Mesenchymal stem cell (in vitro differentiated cells and primary cell): ENCODE measurements around the gene WIPF2.

Experiments
- DNase-seq: peaks from one replicate; pipeline ENCODE4 v3.0.0-alpha.2; 2013
- H2AFZ ChIP-seq: one replicate; pipeline ENCODE4 v1.6.1; 2013; ENCODE audit warnings: low read depth, mild to moderate bottlenecking, control low read depth, inconsistent platforms, low read length, moderate library complexity
- H2AK5ac ChIP-seq: 2 replicates; pipeline ENCODE4 v1.6.1; 2013; ENCODE audit warnings: low read length, moderate library complexity, mild to moderate bottlenecking, inconsistent platforms; ENCODE audit not compliant: severe bottlenecking
- H2BK120ac ChIP-seq: one replicate; pipeline ENCODE4 v1.6.1; 2013; ENCODE audit warnings: low read depth, mild to moderate bottlenecking, inconsistent platforms, low read length, moderate library complexity
- H2BK12ac ChIP-seq, 2 experiments: one replicate each; pipeline ENCODE4 v1.6.1; 2013; ENCODE audit warnings: inconsistent platforms in 2 of 2, low read length in 2 of 2, mild to moderate bottlenecking in 2 of 2, moderate library complexity in 2 of 2, control low read depth in 1 of 2
- H2BK15ac ChIP-seq: one replicate; pipeline ENCODE4 v1.6.1; 2013; ENCODE audit warnings: mild to moderate bottlenecking, low read depth, inconsistent platforms; ENCODE audit not compliant: poor library complexity, severe bottlenecking
- H2BK5ac ChIP-seq: 2 replicates; pipeline ENCODE4 v1.6.1; 2013; ENCODE audit warnings: low read depth, mild to moderate bottlenecking, low read length, control low read depth, inconsistent platforms; ENCODE audit not compliant: poor library complexity, severe bottlenecking
- H3K14ac ChIP-seq, 2 experiments: one replicate each; pipeline ENCODE4 v1.6.1; 2013; ENCODE audit warnings: inconsistent platforms in 2 of 2, low read length in 2 of 2, control low read depth in 1 of 2, mild to moderate bottlenecking in 1 of 2, moderate library complexity in 1 of 2
- H3K18ac ChIP-seq, 2 experiments: one replicate each; pipeline ENCODE4 v1.6.1; 2013; ENCODE audit warnings: inconsistent platforms in 2 of 2, low read length in 2 of 2, control low read depth in 1 of 2, low read depth in 1 of 2, mild to moderate bottlenecking in 1 of 2
- H3K23ac ChIP-seq, 2 experiments: one replicate each; pipeline ENCODE4 v1.6.1; 2013; ENCODE audit warnings: inconsistent platforms in 2 of 2, low read length in 2 of 2, mild to moderate bottlenecking in 2 of 2, moderate library complexity in 2 of 2, control low read depth in 1 of 2
- H3K27ac ChIP-seq: 2 replicates; pipeline ENCODE4 v1.5.1; 2013; ENCODE audit warnings: mild to moderate bottlenecking, moderate library complexity, low read length, control low read depth, inconsistent platforms; ENCODE audit not compliant: poor library complexity, severe bottlenecking
- H3K27me3 ChIP-seq, 2 experiments: 2 replicates each; pipeline versions ENCODE4 v1.6.1 to v1.7.0; 2013; ENCODE audit warnings: low read length in 2 of 2, mild to moderate bottlenecking in 2 of 2, moderate library complexity in 2 of 2, control low read depth in 1 of 2, inconsistent platforms in 1 of 2; ENCODE audit not compliant: control insufficient read depth in 1 of 2, insufficient read depth in 1 of 2
- H3K36me3 ChIP-seq, 2 experiments: 2 replicates each; pipeline versions ENCODE4 v1.6.1 to v1.7.0; 2013; ENCODE audit warnings: low read length in 2 of 2, control low read depth in 1 of 2, inconsistent platforms in 1 of 2, low read depth in 1 of 2, mild to moderate bottlenecking in 1 of 2; ENCODE audit not compliant: insufficient read depth in 2 of 2, control insufficient read depth in 1 of 2
- H3K4ac ChIP-seq, 2 experiments: one replicate each; pipeline ENCODE4 v1.6.1; 2013; ENCODE audit warnings: inconsistent platforms in 2 of 2, low read length in 2 of 2, mild to moderate bottlenecking in 2 of 2, moderate library complexity in 2 of 2, control low read depth in 1 of 2, low read depth in 1 of 2
- H3K4me1 ChIP-seq: 2 replicates; pipeline ENCODE4 v1.6.1; 2013; ENCODE audit warnings: low read depth, low read length, control low read depth; ENCODE audit not compliant: control insufficient read depth, insufficient read depth
- H3K4me2 ChIP-seq: 2 replicates; pipeline ENCODE4 v1.6.1; 2013; ENCODE audit warnings: low read length, mild to moderate bottlenecking, inconsistent platforms; ENCODE audit not compliant: poor library complexity, severe bottlenecking
- H3K4me3 ChIP-seq, 2 experiments: 2 replicates each; pipeline versions ENCODE4 v1.5.1 to v1.7.0; 2013; ENCODE audit warnings: low read length in 2 of 2, mild to moderate bottlenecking in 2 of 2, control low read depth in 1 of 2, low read depth in 1 of 2; ENCODE audit not compliant: insufficient read depth in 1 of 2
- H3K79me1 ChIP-seq: replicated peaks from 2 replicates; pipeline ENCODE4 v1.6.1; 2013; ENCODE audit warnings: mild to moderate bottlenecking, control low read depth, low read length, inconsistent platforms; ENCODE audit not compliant: poor library complexity, severe bottlenecking
- H3K9ac ChIP-seq: 2 replicates; pipeline ENCODE4 v1.7.0; 2013; ENCODE audit warnings: mild to moderate bottlenecking, low read length, moderate library complexity
- H3K9me3 ChIP-seq: 2 replicates; pipeline ENCODE4 v1.7.0; 2013; ENCODE audit warnings: mild to moderate bottlenecking, low read length; ENCODE audit not compliant: control insufficient read depth
- H4K8ac ChIP-seq: one replicate; pipeline ENCODE4 v1.6.1; 2013; ENCODE audit warnings: inconsistent platforms, mild to moderate bottlenecking, low read length, moderate library complexity
- H4K91ac ChIP-seq: one replicate; pipeline ENCODE4 v1.6.1; 2013; ENCODE audit warnings: mild to moderate bottlenecking, low read length, inconsistent platforms
- WGBS: methylation state at CpG from one replicate; pipeline ENCODE4 v1.1.7; 2013; ENCODE audit warnings: mixed read lengths; 5-methylcytosine and 5-hydroxymethylcytosine counted together

Gene WIPF2

DNA sequence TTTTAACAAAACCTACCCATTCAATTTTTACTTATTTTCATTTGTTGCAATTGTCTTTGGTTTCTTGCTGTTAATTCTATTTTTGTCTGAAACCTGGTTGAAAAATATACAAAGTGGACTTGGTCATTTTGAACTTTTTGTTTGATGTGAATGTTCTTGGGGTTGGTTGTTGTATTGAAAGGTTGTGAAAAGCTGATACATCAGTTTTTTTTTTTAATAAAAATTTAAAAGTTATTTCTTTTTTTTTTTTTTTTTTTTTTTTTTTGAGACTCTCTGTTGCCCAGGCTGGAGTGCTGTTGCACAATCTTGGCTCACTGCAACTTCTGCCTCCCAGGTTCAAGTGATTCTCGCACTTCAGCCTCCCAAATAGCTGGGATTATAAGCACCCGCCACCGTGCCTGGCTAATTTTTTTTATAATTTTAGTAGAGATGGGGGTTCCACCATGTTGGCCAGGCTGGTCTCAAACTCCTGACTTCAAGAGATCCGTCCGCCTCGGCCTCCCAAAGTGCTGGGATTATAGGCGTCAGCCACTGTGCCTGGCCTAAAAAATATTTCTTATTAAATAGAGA, 28.9 kb downstream of the WIPF2 start:
- H3K4ac ChIP-seq: no peak overlapping the region
- H2BK120ac ChIP-seq: no peak overlapping the region
- no peaks in the 10 kb centered on the region for H3K27me3 ChIP-seq
- no peak overlapping the region for H3K4me3 ChIP-seq
- no peak for DNase-seq
- H3K36me3 ChIP-seq: no peaks in the 10 kb centered on the region
- H3K9me3 ChIP-seq: no peaks in the 10 kb centered on the region
- no peak overlapping the region for H4K8ac ChIP-seq
- no peak overlapping the region for H3K9ac ChIP-seq
- no peak overlapping the region for H2AFZ ChIP-seq
- H2BK12ac ChIP-seq: no peak overlapping the region
- no peak overlapping the region for H3K23ac ChIP-seq
- no peak overlapping the region for H2BK5ac ChIP-seq
- no peak overlapping the region for H3K18ac ChIP-seq
- H3K79me1 ChIP-seq: peaks cover 6% of the 10 kb centered on the region
- WGBS: 98% methylated on average over 7 of the region's 7 CpGs
- no peak overlapping the region for H2AK5ac ChIP-seq
- H2BK15ac ChIP-seq: no peak overlapping the region
- H4K91ac ChIP-seq: no peak overlapping the region
- no peak overlapping the region for H3K4me2 ChIP-seq
- no peak overlapping the region for H3K27ac ChIP-seq
- no peaks in the 10 kb centered on the region for H3K4me1 ChIP-seq
- H3K14ac ChIP-seq: no peak overlapping the region

DNA sequence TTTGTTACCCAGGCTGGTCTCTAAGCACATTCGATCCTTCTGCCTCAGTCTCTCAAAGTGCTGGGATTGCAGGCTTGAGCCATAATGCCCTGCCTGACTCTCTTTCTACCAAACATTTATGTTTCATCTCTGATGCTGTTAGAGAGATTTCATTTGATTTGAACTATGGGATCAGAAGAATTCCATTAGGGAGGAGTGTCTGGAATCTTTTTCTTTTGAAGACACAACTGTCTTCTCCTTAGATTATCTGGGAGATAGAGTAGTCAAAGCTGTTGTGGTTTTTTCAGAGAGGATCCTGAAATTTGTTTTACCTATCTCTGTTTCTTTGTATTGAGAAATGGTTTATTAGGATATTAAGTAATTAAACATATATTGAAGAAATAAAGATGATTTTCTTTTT, 29.4 kb downstream of the WIPF2 start:
- H3K4me3 ChIP-seq: no peak overlapping the region
- no peak overlapping the region for H4K8ac ChIP-seq
- WGBS: 88% methylated on average over 1 of the region's 1 CpG
- no peak overlapping the region for H3K27ac ChIP-seq
- H3K36me3 ChIP-seq: no peaks in the 10 kb centered on the region
- DNase-seq: no peak
- H3K79me1 ChIP-seq: peaks cover 6% of the 10 kb centered on the region
- no peak overlapping the region for H2BK12ac ChIP-seq
- H3K4ac ChIP-seq: no peak overlapping the region
- H3K9ac ChIP-seq: peak overlapping the region; percentile 4
- no peak overlapping the region for H3K4me2 ChIP-seq
- H2BK15ac ChIP-seq: no peak overlapping the region
- H3K9me3 ChIP-seq: no peaks in the 10 kb centered on the region
- H2BK120ac ChIP-seq: no peak overlapping the region
- H2AFZ ChIP-seq: no peak overlapping the region
- no peak overlapping the region for H2AK5ac ChIP-seq
- no peak overlapping the region for H3K18ac ChIP-seq
- no peak overlapping the region for H3K14ac ChIP-seq
- no peak overlapping the region for H2BK5ac ChIP-seq
- H4K91ac ChIP-seq: no peak overlapping the region
- no peaks in the 10 kb centered on the region for H3K4me1 ChIP-seq
- no peaks in the 10 kb centered on the region for H3K27me3 ChIP-seq
- H3K23ac ChIP-seq: no peak overlapping the region

DNA sequence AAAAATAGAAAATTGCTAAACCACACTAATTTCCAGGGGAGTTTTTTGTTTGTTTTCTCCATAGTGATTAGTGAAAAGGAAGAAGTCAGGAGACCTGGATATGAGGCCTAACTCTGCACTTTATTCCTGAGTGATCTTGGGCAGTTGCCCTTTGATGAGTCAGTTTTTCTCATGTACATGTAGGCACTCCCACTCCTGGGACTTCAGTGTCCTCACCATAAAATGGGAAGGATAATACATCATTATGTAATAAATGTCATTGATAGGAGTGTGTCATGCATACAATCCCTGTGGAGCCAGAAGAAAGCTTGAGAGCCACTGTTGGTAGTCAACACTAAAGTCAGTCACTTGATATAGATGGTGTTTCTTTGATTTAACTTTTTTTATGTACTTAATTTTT, 32.5 kb downstream of the WIPF2 start:
- H2BK120ac ChIP-seq: no peak overlapping the region
- H2BK5ac ChIP-seq: no peak overlapping the region
- H3K27me3 ChIP-seq: no peaks in the 10 kb centered on the region
- H3K18ac ChIP-seq: no peak overlapping the region
- peaks cover 0 to 5% of the 10 kb centered on the region in 2 experiments for H3K36me3 ChIP-seq
- H3K9ac ChIP-seq: peak overlapping the region; percentile 87
- H4K8ac ChIP-seq: no peak overlapping the region
- no peak overlapping the region for H3K27ac ChIP-seq
- peaks cover 11% of the 10 kb centered on the region for H3K79me1 ChIP-seq
- no peak overlapping the region for H2AK5ac ChIP-seq
- H3K4me3 ChIP-seq: no peak overlapping the region
- no peak overlapping the region for H2AFZ ChIP-seq
- DNase-seq: peak; percentile 92
- peaks cover 2% of the 10 kb centered on the region for H3K4me1 ChIP-seq
- H3K23ac ChIP-seq: no peak overlapping the region
- no peaks in the 10 kb centered on the region for H3K9me3 ChIP-seq
- no peak overlapping the region for H3K4ac ChIP-seq
- no peak overlapping the region for H4K91ac ChIP-seq
- H3K4me2 ChIP-seq: no peak overlapping the region
- no peak overlapping the region for H2BK15ac ChIP-seq
- H2BK12ac ChIP-seq: no peak overlapping the region
- H3K14ac ChIP-seq: no peak overlapping the region

DNA sequence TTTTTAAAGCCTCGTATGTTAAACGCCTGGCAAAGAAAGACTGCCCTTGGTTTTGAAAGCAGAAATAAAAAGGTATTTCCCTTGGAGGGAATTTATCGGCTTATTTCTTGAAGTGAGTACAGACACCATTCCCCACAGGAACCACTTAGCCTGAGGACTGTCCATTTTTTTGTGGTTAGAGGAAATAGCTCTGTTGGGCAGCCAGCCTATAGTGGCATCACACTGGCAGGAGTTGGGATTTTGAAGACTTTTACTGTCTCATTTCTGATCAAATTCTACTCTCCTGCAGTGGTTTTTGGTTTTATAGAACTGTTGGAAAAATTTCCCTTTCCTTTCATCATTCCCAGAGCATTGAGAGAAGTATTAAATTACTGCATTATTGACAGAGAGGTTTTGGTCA, 34.5 kb downstream of the WIPF2 start:
- Histone ChIP-seq H3K14ac (no peak overlapping the region), H3K4me1 (peaks cover 2% of the 10 kb centered on the region), H3K9me3 (no peaks in the 10 kb centered on the region), H3K27me3 (no peaks in the 10 kb centered on the region), H2AFZ (no peak overlapping the region), H2AK5ac (no peak overlapping the region), H2BK15ac (no peak overlapping the region), H3K36me3 (peaks cover 11 to 24% of the 10 kb centered on the region in 2 experiments), H3K4me2 (no peak overlapping the region), H3K9ac (no peak overlapping the region), H3K18ac (no peak overlapping the region), H3K27ac (no peak overlapping the region), H3K23ac (no peak overlapping the region), H4K91ac (no peak overlapping the region), H3K79me1 (peaks cover 17% of the 10 kb centered on the region), H3K4me3 (no peak overlapping the region), H4K8ac (no peak overlapping the region), H3K4ac (no peak overlapping the region), H2BK120ac (no peak overlapping the region), H2BK12ac (no peak overlapping the region), H2BK5ac (no peak overlapping the region)
- 95% methylated on average over 3 of the region's 3 CpGs for WGBS
- no peak for DNase-seq
